ENCODE measurements around the gene SLC38A11.

Gene SLC38A11

DNA sequence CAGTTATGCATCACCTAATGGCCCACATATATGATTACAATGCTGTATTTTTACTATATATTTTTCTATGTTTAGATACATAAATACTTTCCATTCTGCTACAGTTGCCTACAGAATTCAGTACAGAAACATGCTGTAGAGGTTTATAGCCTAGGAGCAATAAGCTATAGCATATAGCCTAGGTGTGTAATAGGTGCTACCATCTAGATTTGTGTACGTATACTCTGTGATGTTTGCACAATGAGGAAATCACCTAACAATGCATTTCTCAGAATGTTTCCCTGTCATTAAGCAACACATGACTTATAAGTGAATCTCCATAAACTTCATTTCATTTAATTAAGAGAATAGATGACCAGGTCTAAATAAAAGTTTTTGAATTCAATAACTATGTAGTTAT lies 43.5 kb downstream of the SLC38A11 start (continued):
- TF ChIP-seq, protein P1, sequence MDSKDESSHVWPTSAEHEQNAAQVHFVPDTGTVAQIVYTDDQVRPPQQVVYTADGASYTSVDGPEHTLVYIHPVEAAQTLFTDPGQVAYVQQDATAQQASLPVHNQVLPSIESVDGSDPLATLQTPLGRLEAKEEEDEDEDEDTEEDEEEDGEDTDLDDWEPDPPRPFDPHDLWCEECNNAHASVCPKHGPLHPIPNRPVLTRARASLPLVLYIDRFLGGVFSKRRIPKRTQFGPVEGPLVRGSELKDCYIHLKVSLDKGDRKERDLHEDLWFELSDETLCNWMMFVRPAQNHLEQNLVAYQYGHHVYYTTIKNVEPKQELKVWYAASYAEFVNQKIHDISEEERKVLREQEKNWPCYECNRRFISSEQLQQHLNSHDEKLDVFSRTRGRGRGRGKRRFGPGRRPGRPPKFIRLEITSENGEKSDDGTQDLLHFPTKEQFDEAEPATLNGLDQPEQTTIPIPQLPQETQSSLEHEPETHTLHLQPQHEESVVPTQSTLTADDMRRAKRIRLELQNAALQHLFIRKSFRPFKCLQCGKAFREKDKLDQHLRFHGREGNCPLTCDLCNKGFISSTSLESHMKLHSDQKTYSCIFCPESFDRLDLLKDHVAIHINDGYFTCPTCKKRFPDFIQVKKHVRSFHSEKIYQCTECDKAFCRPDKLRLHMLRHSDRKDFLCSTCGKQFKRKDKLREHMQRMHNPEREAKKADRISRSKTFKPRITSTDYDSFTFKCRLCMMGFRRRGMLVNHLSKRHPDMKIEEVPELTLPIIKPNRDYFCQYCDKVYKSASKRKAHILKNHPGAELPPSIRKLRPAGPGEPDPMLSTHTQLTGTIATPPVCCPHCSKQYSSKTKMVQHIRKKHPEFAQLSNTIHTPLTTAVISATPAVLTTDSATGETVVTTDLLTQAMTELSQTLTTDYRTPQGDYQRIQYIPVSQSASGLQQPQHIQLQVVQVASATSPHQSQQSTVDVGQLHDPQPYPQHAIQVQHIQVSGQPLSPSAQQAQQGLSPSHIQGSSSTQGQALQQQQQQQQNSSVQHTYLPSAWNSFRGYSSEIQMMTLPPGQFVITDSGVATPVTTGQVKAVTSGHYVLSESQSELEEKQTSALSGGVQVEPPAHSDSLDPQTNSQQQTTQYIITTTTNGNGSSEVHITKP (tag by site-specific recombination; IDR thresholded peaks at IDR 0.05): no peak
- no peak for TF ChIP-seq ZNF521 (tag by site-specific recombination; IDR thresholded peaks at IDR 0.05)
- TF ChIP-seq EGR2 (tag by site-specific recombination; IDR thresholded peaks at IDR 0.05; ENCODE audit: low read depth): no peak

DNA sequence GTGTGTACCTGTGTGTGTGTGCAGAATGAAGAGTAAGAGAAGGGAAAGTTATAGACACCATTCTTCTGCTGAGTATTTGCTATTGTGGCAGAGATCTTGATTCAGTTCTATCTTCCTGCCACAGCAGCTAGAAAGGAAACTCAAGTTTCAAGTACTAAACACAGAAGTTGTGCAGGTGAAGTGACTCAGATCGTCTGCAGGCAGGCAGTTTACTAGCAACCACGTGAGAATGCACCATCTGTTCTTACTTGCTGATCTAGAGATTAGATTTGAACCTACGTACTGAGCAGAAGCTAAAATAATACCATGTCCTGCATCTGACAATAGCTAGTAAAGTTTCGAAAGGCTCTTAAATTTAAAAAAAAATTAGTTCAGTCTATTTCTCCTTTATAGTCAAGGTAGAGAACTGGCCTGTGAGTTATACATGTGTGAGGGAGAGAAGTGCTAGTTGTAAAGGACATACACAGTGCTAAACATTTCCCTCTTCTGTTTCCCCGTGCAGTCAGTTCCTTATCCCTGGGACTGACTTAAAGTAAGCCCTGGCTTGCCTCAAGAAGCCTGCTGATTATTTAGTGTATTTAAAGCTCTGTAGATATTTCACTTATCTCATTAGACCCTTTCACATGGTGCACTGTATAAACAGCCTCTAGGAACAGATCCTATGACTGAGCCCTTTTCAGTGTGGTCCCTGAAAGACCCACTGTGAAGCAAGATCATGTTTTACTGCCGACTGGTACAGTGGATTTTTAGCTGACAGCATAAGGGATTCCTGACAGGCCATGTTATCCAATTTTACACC lies 45.0 kb downstream of the SLC38A11 start:
- CTCF ChIA-PET: interaction anchor here (0.6 to 1.3 kb wide), 6 partner anchors 9 to 172 kb away, joined by 3 to 5 read pairs (median 3); partner anchors contain the start of gene COBLL1
- H3K27ac ChIP-seq (ENCODE audit: extremely low read depth, low read depth, low read length): peak overlapping the region; percentile 39; the same call in 1 of the 2 replicates
- H3K4me3 ChIP-seq (ENCODE audit: low read depth, low read length): no peak overlapping the region
- H3K4me1 ChIP-seq (ENCODE audit: control insufficient read depth, insufficient read depth, low read length): peaks cover 15% of the 10 kb centered on the region
- no peaks in the 10 kb centered on the region for H3K9me3 ChIP-seq (ENCODE audit: control insufficient read depth, insufficient read depth, low read depth, low read length)
- POLR2A ChIA-PET: interaction anchor here (1.5 kb wide), 1 partner anchor 69 kb away, joined by 6 read pairs; the partner anchor contains the start of gene COBLL1
- H3K36me3 ChIP-seq (ENCODE audit: control insufficient read depth in 2 of 2, insufficient read depth in 1 of 2, low read length in 2 of 2): no peaks in the 10 kb centered on the region
- TF ChIP-seq, protein P2, sequence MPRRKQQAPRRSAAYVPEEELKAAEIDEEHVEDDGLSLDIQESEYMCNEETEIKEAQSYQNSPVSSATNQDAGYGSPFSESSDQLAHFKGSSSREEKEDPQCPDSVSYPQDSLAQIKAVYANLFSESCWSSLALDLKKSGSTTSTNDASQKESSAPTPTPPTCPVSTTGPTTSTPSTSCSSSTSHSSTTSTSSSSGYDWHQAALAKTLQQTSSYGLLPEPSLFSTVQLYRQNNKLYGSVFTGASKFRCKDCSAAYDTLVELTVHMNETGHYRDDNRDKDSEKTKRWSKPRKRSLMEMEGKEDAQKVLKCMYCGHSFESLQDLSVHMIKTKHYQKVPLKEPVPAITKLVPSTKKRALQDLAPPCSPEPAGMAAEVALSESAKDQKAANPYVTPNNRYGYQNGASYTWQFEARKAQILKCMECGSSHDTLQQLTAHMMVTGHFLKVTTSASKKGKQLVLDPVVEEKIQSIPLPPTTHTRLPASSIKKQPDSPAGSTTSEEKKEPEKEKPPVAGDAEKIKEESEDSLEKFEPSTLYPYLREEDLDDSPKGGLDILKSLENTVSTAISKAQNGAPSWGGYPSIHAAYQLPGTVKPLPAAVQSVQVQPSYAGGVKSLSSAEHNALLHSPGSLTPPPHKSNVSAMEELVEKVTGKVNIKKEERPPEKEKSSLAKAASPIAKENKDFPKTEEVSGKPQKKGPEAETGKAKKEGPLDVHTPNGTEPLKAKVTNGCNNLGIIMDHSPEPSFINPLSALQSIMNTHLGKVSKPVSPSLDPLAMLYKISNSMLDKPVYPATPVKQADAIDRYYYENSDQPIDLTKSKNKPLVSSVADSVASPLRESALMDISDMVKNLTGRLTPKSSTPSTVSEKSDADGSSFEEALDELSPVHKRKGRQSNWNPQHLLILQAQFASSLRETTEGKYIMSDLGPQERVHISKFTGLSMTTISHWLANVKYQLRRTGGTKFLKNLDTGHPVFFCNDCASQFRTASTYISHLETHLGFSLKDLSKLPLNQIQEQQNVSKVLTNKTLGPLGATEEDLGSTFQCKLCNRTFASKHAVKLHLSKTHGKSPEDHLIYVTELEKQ (tag by site-specific recombination; IDR thresholded peaks at IDR 0.05; ENCODE audit: borderline replicate concordance): no peak
- no peak for TF ChIP-seq TCF7L2 (IDR thresholded peaks at IDR 0.05; ENCODE audit: borderline replicate concordance, low read depth, low read length)
- TF ChIP-seq, protein P3, sequence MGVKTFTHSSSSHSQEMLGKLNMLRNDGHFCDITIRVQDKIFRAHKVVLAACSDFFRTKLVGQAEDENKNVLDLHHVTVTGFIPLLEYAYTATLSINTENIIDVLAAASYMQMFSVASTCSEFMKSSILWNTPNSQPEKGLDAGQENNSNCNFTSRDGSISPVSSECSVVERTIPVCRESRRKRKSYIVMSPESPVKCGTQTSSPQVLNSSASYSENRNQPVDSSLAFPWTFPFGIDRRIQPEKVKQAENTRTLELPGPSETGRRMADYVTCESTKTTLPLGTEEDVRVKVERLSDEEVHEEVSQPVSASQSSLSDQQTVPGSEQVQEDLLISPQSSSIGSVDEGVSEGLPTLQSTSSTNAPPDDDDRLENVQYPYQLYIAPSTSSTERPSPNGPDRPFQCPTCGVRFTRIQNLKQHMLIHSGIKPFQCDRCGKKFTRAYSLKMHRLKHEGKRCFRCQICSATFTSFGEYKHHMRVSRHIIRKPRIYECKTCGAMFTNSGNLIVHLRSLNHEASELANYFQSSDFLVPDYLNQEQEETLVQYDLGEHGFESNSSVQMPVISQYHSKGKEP (tag by site-specific recombination; IDR thresholded peaks at IDR 0.05): 0 out of 2 replicates have a peak, but pooled peaks have one; percentile 30
- TF ChIP-seq YY2 (tag by site-specific recombination; IDR thresholded peaks at IDR 0.05): no peak
- TF ChIP-seq PRDM1 (tag by site-specific recombination; IDR thresholded peaks at IDR 0.05): 0 out of 2 replicates have a peak, but pooled peaks have one; percentile 23
- TF ChIP-seq, protein P1 (tag by site-specific recombination; IDR thresholded peaks at IDR 0.05): peak; percentile 31; the same call in 1 of the 2 replicates
- 0 out of 2 replicates have a peak, but pooled peaks have one; percentile 37 for TF ChIP-seq ZNF366 (tag by site-specific recombination; conservative IDR thresholded peaks at IDR 0.05)
- TF ChIP-seq, protein P4, sequence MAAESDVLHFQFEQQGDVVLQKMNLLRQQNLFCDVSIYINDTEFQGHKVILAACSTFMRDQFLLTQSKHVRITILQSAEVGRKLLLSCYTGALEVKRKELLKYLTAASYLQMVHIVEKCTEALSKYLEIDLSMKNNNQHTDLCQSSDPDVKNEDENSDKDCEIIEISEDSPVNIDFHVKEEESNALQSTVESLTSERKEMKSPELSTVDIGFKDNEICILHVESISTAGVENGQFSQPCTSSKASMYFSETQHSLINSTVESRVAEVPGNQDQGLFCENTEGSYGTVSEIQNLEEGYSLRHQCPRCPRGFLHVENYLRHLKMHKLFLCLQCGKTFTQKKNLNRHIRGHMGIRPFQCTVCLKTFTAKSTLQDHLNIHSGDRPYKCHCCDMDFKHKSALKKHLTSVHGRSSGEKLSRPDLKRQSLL (tag by site-specific recombination; IDR thresholded peaks at IDR 0.05): no peak
- TF ChIP-seq, protein P5, sequence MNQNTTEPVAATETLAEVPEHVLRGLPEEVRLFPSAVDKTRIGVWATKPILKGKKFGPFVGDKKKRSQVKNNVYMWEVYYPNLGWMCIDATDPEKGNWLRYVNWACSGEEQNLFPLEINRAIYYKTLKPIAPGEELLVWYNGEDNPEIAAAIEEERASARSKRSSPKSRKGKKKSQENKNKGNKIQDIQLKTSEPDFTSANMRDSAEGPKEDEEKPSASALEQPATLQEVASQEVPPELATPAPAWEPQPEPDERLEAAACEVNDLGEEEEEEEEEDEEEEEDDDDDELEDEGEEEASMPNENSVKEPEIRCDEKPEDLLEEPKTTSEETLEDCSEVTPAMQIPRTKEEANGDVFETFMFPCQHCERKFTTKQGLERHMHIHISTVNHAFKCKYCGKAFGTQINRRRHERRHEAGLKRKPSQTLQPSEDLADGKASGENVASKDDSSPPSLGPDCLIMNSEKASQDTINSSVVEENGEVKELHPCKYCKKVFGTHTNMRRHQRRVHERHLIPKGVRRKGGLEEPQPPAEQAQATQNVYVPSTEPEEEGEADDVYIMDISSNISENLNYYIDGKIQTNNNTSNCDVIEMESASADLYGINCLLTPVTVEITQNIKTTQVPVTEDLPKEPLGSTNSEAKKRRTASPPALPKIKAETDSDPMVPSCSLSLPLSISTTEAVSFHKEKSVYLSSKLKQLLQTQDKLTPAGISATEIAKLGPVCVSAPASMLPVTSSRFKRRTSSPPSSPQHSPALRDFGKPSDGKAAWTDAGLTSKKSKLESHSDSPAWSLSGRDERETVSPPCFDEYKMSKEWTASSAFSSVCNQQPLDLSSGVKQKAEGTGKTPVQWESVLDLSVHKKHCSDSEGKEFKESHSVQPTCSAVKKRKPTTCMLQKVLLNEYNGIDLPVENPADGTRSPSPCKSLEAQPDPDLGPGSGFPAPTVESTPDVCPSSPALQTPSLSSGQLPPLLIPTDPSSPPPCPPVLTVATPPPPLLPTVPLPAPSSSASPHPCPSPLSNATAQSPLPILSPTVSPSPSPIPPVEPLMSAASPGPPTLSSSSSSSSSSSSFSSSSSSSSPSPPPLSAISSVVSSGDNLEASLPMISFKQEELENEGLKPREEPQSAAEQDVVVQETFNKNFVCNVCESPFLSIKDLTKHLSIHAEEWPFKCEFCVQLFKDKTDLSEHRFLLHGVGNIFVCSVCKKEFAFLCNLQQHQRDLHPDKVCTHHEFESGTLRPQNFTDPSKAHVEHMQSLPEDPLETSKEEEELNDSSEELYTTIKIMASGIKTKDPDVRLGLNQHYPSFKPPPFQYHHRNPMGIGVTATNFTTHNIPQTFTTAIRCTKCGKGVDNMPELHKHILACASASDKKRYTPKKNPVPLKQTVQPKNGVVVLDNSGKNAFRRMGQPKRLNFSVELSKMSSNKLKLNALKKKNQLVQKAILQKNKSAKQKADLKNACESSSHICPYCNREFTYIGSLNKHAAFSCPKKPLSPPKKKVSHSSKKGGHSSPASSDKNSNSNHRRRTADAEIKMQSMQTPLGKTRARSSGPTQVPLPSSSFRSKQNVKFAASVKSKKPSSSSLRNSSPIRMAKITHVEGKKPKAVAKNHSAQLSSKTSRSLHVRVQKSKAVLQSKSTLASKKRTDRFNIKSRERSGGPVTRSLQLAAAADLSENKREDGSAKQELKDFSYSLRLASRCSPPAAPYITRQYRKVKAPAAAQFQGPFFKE (tag by site-specific recombination; IDR thresholded peaks at IDR 0.05; ENCODE audit: borderline replicate concordance): no peak
- TF ChIP-seq ZNF10 (tag by site-specific recombination; IDR thresholded peaks at IDR 0.05): peak; percentile 69; the same call in 1 of the 2 replicates
